Stimulated activated CD4-positive, alpha-beta T cell treated with anti-CD3 and anti-CD28 coated beads, Interleukin-4, amount 100 ng/mL, for 48 hours (primary cell): ENCODE data around the gene AGTR2.
"Not testable (repeated sequence)": the region's sequence is repeated elsewhere in the genome, so short reads cannot be mapped to it uniquely, and the experiment has no call there.

Experiments used
- DNase-seq, 2 donors: peaks; one replicate each; pipeline ENCODE4 v3.0.0-alpha.2; 2020; ENCODE audit warnings: low read depth in 2 of 2

Gene AGTR2

GRCh38 chrX:116170511-116170910, at the start of gene AGTR2:
TSS of gene AGTR2 (plus strand) at chrX:116170744. CDS start at chrX:116172281, 1,537 bp downstream.
- no peak for DNase-seq

- no peak for DNase-seq
Observed at GRCh38 chrX:116135277-116135676, 35.3 kb upstream of the AGTR2 start.

GRCh38 chrX:116141270-116141669, 29.3 kb upstream of the AGTR2 start:
- DNase-seq = not testable (repeated sequence)

- DNase-seq = no peak
Observed at GRCh38 chrX:116142976-116143375, 27.6 kb upstream of the AGTR2 start.

GRCh38 chrX:116172976-116173375, 2.4 kb downstream of the AGTR2 start:
- no peak for DNase-seq

GRCh38 chrX:116181300-116181699, 10.8 kb downstream of the AGTR2 start:
- DNase-seq = no peak

GRCh38 chrX:116185163-116185562, 14.6 kb downstream of the AGTR2 start:
- DNase-seq = no peak

- no peak for DNase-seq
Observed at GRCh38 chrX:116194649-116195048, 24.1 kb downstream of the AGTR2 start.

GRCh38 chrX:116198235-116198634, 27.7 kb downstream of the AGTR2 start:
- DNase-seq = no peak

GRCh38 chrX:116198810-116199209, 28.3 kb downstream of the AGTR2 start:
- DNase-seq = no peak

- no peak for DNase-seq
Observed at GRCh38 chrX:116204932-116205331, 34.4 kb downstream of the AGTR2 start.

GRCh38 chrX:116213262-116213661, 42.7 kb downstream of the AGTR2 start:
- DNase-seq = no peak

GRCh38 chrX:116217080-116217479, 46.5 kb downstream of the AGTR2 start:
- DNase-seq = not testable (repeated sequence)
